Keratinocyte (primary cell): Measurements from ENCODE around the gene CKM.

Experiments
- EZH2 ChIP-seq: IDR thresholded peaks from one replicate; pipeline ENCODE4 v1.6.1; 2012; ENCODE audit warnings: inconsistent platforms, mild to moderate bottlenecking, low read length, moderate library complexity
- TF ChIP-seq, protein P1 (sequence below), 3 experiments: IDR thresholded peaks in 1 of 3; conservative IDR thresholded peaks in 1 of 3; optimal IDR thresholded peaks in 1 of 3; 2 replicates in 2 of 3; 3 replicates in 1 of 3; pipeline versions ENCODE3 to v1.5.1; 2011; ENCODE audit warnings: low read length in 3 of 3, mild to moderate bottlenecking in 3 of 3, moderate library complexity in 2 of 3, control low read depth in 1 of 3, inconsistent platforms in 1 of 3; ENCODE audit not compliant: insufficient read depth in 2 of 3; ENCODE audit errors: extremely low read depth in 1 of 3

DNA sequence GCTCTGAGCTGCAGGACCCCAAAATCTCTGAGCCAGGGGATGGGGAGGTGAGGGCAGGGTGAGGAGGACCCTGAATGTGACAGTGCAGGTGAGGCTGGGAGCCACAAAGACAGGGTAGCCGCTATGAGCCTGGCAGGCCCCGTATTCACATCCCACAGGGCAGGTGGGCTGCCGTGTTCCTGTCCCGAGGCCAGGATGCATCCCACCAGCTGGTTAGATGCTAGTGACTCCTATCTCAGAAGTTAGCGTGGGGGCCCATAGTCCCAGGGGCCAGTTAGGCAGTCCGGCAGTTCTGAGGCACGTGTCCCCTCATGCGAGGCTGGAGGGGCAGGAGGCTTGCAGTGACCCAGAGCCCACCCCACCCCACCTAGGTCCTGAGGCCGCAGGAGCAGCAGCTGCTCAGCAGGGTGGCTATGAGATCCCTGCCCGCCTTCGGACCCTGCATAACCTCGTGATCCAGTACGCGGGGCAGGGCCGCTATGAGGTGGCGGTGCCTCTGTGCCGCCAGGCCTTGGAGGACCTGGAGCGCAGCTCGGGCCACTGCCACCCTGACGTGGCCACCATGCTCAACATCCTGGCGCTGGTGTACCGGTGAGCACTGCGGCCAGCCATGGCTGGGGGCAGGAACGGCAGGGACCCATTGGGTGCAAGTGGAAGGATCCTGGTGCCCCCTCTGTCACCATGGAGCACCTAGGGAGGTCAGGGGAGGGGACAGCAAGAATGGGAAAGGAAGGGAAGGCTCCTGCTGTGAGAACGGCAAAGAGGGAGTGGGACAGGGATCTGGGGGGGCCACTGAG, 25.1 kb upstream of the CKM start:
- TF ChIP-seq, protein P1, sequence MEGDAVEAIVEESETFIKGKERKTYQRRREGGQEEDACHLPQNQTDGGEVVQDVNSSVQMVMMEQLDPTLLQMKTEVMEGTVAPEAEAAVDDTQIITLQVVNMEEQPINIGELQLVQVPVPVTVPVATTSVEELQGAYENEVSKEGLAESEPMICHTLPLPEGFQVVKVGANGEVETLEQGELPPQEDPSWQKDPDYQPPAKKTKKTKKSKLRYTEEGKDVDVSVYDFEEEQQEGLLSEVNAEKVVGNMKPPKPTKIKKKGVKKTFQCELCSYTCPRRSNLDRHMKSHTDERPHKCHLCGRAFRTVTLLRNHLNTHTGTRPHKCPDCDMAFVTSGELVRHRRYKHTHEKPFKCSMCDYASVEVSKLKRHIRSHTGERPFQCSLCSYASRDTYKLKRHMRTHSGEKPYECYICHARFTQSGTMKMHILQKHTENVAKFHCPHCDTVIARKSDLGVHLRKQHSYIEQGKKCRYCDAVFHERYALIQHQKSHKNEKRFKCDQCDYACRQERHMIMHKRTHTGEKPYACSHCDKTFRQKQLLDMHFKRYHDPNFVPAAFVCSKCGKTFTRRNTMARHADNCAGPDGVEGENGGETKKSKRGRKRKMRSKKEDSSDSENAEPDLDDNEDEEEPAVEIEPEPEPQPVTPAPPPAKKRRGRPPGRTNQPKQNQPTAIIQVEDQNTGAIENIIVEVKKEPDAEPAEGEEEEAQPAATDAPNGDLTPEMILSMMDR (optimal IDR thresholded peaks at IDR 0.05 in 1 of 3, IDR thresholded peaks at IDR 0.05 in 1 of 3, conservative IDR thresholded peaks at IDR 0.05 in 1 of 3; ENCODE audit: extremely low read depth in 1 of 3, insufficient read depth in 2 of 3, low read length in 3 of 3): no peak
- no peak for TF ChIP-seq EZH2
